DMS53 treated with DMSO at 0.1 percent for 48 hours (cell line): ENCODE data around the gene DMXL2.
"Not testable (repeated sequence)": the region's sequence is repeated elsewhere in the genome, so short reads cannot be mapped to it uniquely, and the experiment has no call there.

Experiments used
- DNase-seq: peaks from one replicate; lab custom pipeline; 2025; ENCODE audit not compliant: unreplicated experiment; lab: John Stamatoyannopoulos, UW

The DMXL2 gene

DNA sequence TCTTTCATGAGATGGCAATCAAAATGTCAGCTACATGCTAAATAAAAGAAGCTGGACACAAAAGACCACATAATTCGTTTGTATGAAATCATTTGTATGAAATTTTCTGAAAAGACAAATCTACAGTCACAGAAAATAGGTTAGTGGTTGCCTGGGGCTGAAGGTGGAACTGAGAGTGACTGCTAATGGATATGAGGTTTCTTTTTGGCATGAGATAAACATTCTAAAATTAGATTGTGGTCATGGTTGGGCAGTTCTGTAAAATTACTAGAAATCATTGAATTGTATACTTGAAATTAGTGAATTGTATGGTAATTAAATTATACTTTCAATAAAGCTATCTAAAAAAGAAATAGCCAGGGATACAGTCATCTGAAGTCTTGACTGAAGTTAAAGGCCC, 2.7 kb upstream of the DMXL2 start:
- no peak for DNase-seq

DNA sequence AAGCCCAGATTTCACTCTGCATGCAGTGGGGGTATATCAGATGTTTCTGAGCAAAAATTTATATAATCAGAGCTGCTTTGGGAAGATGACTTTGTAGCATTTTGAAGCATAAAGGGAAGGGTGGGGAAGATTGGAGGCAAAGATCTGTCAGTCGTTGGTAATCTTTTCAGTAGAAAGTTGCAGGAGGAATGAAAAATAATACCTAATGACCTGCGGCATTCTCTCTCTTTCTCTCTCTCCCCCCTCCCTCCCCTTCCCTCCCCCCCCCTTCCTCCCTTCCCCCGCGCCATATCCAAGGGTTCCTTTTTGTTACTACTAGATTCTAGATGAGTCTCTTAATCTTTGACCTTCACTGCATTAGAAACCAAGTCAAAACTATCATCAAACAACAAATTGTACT, 1.5 kb upstream of the DMXL2 start:
- DNase-seq = no peak

DNA sequence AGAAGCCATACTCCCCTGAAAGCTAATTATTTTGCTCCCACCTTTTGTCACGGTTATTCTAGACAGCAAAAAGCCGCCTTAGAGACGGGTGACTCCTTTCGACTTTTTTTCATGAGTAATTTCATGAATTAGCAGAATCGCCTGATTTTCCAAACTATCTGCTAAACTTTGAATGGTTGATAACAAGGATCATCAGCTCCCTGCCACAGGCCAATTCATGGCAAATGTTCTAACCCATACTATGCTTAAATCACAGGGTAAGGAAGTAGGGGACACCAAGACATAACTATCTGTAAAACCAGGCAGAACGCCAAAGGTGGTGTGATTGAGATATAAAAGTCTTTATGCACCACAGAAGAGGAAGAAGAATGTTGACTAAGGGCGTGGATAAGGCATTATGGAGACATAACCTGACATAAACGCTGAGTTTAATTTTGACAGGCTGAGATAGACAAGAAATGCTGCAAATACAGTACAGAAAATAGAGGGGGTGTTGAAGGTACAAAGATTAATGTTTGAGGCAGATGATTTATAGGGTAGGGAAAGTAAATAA, 891 bp upstream of the DMXL2 start:
- peak; percentile 27 for DNase-seq

DNA sequence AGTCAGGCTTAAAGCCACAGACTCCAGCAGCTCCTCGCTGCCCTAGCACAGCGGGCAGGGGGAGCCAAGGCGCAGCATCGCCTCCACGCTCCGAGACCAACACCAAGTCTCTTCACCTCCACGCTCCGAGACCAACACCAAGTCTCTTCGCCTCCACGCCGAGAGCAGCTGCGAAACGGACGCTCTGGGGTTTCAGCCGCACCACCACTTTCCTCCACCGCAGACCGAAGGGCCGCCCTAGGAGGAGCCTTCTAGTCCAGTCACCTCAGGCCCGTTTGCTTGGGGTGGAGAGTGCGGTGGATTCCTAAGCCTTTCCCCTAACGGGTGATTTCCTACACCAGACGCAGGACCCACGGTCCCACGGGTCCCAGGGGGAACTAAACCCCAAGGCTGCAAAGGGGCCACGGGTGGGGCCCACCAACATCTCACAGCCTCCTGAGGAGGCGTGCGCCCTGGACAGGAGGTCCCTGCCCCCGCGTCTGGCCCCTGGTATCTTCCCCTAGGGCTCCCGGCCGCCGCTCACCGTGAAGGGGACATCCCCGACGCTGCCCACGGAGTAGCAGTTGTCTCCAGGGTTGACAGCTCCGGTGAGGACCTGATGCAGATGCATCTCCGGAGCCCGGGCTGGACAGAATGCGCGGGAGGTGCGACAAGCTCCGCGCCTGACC, 501 bp downstream of the DMXL2 start:
- DNase-seq = peak; percentile 14

DNA sequence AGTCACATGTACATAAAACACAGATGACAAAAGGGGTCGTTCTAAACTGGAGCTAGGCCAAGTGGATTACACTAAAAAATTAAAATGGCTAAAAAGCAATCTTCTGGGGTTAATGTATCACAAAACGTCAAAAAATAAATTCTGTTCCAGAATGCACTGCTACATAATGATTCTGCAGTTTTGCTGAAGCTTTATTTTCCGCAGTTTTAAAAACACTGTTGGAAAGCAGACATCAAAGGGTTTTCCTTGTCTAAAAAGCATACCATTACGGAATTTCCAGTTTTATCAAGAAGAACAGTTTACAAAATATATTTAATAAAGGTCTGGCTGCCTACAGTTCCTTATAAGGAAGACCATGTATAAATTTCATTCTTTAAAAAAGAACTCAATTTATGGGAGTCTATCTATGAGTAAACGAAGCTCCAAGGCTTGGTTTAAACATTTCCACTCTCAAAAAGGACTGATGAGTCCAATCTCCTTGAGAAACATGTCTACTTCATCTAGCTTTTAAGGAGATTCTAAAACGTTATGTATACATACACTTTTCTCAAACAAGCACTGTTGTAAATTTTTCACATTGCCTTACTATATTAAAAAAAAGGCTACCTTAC, 1.3 kb downstream of the DMXL2 start:
- DNase-seq = no peak

DNA sequence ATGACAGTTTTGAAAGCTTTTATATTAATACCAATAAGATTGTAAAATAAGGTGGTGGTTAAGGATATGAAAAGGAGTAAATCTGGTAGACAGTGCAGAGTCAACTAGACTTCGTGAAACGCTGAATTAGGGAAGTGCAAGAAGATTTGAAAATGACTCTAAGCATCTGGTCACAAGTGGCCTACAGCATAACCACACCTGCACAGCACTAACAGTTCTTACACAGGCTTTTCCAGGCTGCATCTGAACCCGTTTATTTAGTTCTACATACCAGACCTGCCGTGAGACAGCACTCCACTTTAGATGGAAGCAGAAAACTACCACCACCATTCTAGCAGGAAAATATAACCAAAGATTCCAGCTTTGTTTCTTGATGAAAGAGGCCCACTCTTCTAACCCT, 1.9 kb downstream of the DMXL2 start:
- no peak for DNase-seq

DNA sequence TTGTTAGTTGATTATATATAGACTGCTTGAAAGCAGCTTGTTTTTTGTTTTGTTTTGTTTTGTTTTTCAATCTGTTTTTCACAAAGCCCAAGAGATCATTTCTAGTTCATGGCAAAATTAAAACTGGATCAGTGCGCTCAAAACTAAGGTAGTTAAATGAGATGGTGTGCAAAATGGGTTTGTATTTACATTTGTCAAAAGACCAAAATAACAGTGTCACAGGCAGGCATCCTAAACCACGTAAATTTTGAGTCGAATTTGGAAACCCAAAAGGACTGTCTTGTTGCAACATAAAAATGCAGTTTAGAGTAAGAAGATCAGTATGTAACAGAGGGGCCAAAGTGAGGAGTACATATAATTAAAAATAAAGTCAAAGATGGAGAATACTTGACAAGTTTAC, 2.4 kb downstream of the DMXL2 start:
- DNase-seq = no peak

DNA sequence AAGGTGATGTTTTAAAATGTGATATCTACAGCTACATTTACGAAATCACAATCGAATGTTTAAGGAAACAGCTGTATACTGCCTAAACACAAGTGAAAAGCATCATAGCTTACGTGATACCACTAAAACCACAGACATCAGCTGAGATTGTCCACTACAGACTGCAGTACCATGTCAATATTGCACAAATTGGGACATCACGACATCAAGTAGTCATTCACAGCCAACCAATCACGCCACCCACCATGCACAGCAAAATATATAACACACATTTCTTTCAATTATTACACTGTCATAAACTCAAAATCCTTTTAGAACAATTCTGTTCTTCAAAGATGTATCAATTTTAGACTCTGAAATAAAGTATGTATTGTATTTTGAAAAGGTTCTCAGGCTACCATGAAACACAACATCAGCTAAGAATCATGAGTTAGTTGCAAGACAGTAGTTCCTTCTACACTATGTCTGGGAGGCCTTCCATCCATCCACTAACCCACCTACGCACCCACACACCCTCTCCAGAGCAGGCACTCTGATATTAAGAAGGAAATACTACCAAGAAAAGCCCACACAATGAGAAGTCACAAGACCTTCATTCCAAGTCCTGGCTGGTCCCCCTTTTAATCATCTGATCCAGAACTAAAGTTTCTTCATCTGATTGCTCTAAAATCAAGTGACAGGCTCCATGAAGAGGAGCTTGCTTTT, 3.1 kb downstream of the DMXL2 start:
- DNase-seq = no peak

DNA sequence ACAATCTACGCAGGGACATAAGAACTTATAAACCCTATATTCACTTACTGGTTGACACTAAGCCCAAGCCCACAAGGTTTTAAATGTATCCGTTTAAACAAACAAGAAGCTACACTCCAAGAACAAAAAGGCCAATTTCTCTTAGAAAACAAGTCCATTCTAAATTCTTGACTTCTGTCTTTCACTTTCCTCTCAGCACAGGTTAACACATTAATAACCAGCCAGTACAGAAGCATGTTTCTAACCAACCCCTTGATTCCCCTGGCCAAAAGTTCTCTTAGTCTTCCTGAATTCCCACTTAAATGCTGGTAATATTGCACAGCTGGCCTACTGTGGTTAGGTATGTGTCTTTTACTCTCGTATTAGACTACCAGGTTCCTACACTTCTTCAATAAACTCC, 4.7 kb downstream of the DMXL2 start:
- no peak for DNase-seq

DNA sequence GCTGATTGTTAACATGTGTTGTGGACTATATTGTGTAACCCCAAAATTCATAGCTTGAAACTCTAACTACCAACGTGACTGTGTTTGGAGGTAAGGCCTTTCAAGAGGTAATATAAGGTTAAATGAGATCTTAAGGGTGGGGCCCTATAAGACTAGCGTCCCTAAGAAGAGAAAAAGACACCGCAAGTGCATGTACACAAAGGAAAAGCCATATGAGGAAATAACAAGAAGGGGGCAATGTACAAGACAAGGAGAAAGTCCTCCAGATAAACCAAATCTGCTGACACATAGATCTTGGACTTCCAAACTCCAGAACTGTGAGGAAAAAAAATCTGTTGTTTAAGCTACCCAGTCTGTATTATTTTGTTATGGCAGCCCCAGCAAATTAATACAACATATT, 8.6 kb downstream of the DMXL2 start:
- DNase-seq = no peak

DNA sequence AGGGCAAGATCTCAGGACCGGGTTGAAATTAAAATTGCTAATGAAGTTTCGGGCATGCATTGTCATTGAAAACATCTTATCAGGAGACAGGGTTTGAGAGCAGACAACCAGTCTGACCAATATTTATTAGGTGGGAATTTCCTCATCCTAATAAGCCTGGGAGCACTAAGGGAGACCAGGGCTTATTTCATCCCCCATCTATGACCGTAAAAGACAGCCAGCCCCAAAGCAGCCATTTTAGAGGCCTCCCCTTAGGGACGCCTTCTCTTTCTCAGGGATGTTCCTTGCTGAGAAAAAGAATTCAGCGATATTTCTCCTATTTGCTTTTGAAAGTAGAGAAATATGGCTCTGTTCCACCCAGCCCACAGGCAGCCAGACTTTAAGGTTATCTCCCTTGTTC, 9.9 kb downstream of the DMXL2 start:
- DNase-seq = not testable (repeated sequence)

DNA sequence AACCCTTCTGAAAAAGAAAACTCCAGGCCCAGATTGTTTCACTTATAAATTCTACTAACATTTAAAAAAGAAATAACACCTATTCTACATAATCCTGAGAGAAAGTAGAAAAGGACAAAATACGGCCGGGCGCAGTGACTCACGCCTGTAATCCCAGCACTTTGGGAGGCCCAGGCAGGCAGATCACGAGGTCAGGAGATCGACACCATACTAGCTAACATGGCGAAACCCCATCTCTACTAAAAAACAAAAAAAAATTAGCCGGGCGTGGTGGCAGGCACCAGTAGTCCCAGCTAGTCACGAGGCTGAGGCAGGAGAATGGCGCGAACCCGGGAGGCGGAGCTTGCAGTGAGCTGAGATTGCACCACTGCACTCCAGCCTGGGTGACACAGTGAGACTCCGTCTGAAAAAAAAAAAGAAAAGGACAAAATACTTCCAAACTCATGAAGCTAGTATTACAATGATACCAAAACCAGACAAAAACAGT, 19.1 kb downstream of the DMXL2 start:
- DNase-seq = not testable (repeated sequence)

DNA sequence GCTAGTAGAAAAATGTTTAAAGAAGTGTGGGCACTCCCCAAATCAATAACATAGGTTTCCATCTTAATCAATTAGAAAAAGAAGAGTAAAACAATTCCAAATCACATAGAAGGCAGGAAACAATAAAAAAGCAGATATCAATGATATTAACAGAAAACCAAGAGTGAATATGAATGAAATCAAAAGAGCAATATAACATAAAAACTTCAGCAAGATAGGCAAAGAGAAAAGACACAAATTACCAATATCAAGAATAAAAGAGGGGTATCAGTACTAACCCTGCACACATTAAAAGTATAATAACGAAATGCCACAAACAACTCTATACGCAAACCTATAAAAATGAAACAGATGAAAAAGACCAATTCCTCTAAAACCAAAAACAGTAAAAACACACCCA, 19.6 kb downstream of the DMXL2 start:
- DNase-seq = no peak

DNA sequence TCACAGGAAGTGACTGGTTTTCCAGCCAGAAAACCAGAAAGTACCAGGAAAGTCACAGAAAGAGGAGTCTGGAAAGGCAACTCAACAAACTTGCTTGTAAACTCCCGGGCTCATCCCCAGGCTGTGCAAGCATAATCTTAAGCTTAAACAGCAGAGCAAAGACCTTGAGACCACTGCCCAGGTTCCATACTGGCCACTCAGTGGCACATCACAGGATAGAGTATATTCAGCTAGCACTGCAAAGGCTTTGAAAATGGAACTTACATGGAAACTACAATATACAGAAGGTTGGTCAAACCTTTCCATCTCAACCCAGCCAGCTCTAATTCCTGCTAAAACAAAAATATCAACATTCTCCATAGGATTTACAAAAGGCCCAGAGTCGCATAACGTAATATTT, 20.1 kb downstream of the DMXL2 start:
- DNase-seq = no peak

DNA sequence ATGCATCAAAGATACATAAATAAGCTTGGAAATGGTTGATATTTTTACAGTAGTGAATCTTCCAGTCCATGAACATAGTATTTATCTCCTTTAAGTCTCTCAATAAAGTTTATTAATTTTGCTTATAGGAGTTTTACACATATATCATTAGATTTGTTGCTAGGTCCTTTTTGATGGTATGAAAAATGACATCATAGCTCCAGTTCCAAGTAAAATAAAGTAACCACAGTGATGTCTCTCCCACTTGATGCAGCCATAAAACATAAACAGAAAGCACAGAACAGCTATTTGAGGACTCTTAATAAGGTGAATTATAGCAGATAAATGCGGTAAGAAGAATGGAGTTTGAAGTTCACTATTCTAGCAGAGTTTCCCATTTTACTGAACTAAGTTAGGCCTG, 20.8 kb downstream of the DMXL2 start:
- DNase-seq = no peak

DNA sequence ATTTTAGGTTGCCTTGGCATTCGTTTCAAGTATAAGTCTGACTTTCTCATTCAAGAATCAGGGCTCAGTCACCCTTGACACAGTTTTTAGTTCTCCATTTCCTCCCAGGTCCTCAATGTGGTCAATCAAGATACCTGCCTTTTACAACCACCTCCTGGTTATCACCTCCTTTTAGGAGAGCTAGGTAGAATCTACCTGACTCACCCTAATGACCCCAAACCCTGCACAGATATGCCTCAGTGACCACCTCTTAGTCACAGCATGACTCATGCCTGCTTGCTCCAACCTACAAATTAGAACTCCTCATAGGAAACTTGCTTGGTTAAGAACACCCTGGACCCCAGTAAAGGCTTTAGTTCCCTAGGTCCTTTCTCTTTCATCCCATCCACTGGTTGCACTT, 22.5 kb downstream of the DMXL2 start:
- peak; percentile 3 for DNase-seq

DNA sequence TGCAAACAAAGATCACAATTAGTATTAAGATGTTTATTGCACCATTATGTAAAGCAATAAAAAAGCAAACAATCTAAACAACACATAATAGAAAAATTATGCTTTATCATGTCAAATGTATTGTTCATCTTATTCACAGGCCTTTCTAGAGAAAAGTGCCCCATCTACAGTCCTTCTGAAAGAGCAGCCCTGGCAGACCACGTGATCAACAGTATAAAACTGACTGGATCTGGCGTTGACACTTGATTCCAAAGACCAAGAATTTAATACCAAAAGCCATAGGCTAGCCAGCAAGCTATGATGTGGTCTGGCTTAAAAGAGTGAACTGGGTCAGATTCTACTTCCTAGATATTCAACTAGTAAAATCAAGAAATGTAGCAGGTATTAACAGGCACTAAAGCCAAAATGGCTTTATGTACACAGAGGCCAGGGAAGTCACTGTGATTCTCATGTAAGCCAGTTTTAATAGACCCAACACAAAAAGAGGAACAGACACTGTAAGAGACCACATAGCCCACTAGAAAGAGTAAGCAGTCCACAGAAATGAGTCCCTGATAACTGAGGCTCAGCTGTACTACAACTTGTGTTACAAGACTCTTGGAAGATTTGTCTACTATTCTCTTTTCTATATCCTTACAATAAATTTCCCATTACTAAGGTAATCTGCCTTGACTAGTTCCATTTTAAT, 32.5 kb downstream of the DMXL2 start:
- no peak for DNase-seq

DNA sequence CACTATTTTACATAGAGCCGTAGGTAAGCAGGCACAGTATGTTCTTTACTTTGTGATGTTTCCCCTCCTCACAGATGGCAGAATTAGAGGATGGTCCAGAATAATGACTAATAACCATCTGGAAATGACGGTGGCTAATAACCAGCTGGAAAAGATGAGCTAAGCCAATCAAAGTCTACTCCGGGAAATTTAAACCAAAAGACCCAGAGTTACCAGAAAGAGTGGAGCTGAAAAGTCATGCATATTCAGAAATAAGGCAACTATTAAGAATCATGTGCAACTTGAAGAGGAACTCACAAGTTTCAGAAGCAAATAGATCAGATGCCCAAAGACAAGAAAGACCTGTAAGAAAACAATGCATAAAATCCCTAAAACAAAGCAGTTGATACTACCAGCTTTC, 33.6 kb downstream of the DMXL2 start:
- no peak for DNase-seq

DNA sequence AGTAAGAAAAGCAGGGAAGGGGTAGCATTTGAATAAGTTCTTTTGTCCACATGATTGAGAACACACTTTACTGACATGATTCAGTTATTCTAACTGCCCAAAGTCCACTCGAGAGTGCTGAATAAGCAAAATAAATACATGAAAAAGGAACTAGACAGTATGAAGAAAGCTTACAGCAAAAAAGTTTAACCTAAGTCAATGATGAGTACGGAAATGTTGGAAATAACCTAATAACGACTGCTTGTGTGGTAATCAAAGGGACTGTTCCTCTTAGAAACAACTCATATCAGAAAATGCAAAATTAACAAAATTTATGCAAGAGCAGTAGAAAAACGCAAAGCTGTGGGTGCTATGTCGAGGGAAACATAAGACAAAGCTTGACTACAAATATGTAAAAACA, 36.6 kb downstream of the DMXL2 start:
- DNase-seq = no peak

DNA sequence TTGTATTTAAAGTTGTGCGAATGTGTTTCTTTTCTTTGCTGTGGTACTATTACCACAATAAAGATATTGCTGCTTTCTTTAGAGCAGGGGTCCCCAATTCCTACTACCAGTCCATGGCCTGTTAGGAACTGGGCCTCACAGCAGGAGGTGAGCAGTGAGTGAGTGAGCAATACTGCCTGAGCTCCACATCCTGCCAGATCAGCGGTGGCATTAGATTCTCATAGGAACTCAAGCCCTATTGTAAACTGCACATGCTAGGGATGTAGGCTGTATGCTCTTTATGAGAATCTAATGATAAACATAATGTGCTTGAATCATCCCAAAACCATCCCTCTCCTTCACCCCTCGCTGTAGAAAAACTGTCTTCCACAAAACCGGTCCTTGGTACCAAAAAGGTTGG, 41.6 kb downstream of the DMXL2 start:
- DNase-seq = no peak

DNA sequence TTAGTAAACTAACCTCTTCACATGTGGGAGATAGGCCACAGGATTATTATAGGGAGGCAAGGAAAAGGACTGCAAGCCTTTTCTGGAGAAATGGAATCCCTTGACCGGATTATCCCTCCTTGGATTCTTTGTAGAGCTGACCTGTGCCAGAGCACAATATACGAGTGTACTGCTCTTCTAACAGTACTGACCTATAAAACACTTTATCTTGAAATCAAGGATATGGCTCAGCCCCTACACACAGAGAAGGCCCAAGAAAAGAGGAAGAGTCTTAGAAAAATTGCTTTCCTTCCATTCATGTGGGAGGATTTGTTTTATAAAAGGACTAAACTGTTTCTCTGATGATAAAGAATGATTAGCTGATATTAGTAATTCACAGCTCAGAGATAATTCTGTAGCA, 42.2 kb downstream of the DMXL2 start:
- DNase-seq = no peak

DNA sequence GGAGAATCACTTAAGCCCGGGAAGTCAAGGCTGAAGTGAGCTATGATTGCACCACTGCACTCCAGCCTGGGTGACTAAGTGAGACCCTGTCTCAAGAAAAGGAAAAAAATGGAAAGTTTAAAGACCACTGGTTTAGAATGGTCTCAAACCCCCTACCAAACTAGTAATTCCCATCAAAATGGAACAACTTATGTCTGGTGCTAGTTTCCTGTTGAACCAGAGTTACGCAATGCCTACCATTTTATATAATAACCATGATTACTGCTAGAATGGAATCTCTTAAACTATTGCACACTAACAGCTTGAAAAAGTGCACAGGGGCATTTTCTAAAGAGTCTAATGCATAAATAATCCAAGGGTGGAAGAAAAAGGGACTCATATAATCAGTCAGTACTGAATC, 43.6 kb downstream of the DMXL2 start:
- DNase-seq = no peak
